HTERT RPE-1 (cell line): Measurements from ENCODE around the gene NAGPA.

Source experiments
- in situ Hi-C: fragments of 300-500 bp; cut with MboI; formaldehyde crosslinking; loops from 4 replicates; pipeline ENCODE4 v1.14.3; 2020; ENCODE audit warnings: low sequenced_read_pairs

Gene NAGPA

DNA sequence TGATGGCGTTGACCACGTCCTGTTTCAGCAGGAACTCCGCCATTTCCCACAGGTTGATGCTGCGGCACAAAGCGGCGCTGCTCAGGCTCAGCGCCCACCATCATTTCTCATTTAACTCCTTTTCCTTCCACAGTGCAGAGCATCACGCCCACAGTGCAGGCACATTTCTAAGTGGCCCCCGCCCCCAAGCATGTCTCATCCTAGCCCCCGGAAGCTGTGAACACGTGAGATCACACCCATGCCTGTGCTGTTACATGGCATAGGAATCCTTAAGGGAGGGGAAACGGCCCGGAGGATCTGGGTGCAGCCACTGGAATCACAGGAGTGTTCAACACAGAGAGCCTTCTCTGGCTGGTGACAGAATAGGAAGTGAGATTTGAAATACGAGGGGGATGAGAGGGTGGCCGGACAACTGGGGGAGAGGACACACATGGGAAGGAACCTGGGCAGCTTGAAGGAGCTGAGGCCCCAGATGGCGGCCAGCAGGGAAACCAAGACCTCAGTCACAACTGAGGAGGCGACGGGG, 4.7 kb downstream of the NAGPA start:
- in situ Hi-C loops, result no loop called here

DNA sequence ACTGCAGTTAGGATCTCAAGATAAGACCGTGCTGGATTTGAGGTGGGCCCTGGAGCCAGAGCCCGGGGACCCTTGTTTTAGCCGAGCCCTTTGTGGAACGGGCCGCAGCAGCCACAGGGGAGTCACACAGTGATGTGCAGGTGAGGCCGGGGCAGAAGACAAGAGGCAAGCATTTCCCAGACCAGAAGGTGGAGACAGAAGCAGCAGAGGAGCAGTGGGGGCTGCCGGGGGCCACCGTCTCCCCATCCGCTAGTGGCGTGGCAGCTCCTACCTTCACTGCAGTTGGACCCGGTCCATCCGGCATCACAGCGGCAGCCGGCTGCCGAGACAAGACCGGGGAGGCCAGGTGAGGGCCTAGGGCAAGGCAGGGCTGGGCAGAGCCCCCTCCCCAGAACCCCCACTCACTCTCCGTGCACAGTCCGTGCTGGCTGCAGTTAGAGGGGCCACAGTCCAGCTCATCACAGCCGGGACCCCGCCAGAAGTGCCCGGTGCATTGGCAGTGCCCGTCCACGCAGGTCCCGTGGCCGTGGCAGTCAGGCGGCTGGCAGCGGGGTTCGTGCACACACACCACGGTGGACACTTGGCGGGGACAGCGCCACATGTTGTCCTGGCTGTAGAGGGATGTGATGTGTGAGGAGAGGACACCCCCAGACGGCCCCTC, 6.0 kb downstream of the NAGPA start:
- in situ Hi-C loops, result no loop called here

DNA sequence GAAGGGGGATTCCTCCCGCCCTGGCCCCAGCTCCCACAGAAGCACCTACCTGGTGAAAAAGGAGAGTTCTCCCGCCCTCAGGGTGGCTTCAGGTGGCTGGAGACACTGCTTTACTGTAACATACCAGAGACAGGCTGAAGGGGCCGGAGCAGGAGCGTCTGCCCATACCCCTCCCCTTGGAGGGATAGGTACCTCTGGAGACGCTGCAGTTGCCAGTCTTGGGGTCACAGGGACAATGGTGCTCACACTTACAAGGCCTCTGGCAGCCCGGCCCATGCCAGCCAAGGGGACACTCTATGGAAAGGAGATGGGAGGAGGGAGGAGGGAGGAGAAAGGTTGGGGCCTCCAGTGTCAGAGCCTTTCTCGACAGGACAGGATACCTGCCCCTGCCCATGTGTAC, 6.6 kb downstream of the NAGPA start:
- in situ Hi-C loops, result no loop called here

DNA sequence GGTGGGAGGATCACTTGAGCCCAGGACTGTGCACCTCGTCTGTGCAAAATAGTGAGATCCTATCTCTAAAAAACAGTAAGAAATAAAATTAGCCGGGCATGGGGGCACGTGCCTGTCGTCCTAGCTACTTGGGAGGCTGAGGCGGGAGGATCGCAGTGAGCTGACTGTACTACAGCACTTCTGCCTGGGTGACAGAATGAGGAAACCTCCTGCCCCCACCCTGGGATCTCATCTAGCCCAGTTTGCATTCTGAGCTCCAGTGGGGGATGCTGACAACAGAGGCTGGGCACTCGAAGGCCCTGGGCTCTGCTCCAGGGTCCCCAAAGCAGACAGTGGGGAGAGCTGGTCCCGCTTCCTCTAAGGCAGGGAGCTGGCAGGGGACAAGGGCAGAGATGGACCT, 7.1 kb downstream of the NAGPA start:
- in situ Hi-C loops, result no loop called here

DNA sequence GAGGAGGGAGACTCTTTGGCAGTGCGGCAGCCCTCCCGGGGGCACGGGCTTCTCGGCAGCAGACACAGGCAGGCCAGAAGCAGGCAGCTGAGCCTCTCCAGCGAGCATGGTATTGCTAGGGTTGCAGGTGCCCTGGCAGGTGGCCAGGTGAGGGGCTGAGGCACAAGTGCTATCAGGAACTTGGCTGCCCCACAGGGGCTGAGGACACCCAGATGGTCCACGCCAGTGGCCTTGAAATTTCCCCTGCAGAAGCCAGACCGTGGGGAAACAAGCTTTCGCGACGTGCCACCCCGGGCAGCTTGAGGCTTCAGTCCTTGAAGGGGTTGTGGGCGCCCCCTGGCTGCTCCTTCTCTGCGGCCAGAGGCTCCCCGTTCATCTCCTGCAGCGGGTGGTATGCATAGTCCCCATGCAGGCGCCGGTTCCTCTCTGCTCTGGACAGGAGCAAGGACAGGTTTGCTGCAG, 8.5 kb downstream of the NAGPA start:
- in situ Hi-C loops, result no loop called here

DNA sequence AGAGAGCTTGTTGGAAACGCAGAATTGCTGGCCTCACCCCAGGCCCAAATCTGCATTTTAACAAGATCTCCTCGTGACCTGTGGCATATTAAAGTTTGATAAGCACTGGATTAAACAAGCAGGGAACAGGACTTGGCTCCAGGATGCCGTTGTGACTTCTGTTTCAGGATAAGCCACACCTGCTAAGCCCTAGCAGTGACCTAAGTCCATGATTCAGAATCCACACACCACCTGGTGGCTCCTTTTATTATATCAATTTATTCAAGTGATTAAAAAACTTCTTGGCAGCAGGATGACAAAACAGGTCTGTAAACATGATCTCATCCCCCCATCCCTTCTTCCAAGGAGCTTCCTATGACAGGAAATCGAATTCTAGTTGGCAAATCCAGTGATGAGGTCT, 9.1 kb downstream of the NAGPA start:
- in situ Hi-C loops, result no loop called here

DNA sequence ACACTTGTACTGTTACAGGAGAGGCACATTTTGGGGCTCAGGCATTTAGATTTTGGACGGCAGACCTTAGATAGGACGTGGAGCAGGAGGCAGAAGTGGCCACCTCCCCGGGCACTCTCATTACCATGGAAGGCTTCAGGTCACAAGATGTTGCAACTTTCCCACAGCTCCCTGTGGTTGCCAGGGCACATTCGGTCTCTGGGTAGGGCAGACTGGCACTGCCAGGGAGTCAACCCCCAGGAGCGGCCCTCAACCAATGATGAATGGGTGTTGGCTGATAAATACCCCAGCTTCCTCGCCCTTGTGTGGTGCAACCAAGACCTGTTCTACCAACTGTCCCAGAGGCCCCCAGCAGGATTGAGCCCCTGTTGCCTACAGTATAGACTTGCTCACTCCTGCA, 11.2 kb downstream of the NAGPA start:
- in situ Hi-C loops, result no loop called here

DNA sequence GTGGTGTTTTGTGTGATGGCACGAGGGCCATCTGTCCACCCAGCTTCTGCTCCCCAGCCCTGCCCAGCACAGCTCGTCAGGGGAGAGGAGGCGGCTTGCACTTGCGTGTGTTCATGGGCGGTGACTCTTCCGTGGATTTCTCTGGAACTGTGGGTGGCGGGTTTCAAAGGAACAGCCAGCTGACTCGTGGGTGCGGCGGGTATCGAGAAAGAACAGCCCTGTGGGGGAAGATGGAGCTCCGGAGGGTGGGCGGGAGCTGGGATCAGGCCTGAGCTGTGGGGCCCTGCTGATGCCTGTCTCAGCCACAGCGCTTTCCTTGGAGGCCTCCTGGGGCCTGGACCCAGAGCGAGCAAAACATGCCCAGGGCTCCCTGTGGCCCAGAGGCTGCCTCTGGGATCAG, 13.2 kb downstream of the NAGPA start:
- in situ Hi-C loops, result no loop called here

DNA sequence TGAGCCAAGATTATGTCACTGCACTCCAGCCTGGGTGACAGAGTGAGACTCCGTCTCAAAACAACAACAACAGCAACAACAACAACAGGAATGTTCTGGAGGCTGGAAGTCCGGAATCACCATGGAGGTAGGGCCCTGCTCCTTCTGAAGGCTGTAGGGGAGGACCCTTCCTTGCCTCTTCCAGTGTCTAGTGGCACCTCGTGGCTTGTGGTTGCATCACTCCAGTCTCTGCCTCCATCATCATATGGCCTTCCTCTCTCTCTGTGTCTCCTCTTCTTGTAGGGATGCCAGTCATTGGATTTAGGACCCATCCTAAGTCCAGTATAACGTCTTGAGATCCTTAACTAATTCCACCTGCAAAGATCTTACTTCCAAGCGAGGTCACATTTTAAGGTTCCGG, 14.0 kb downstream of the NAGPA start:
- in situ Hi-C loops, result no loop called here

DNA sequence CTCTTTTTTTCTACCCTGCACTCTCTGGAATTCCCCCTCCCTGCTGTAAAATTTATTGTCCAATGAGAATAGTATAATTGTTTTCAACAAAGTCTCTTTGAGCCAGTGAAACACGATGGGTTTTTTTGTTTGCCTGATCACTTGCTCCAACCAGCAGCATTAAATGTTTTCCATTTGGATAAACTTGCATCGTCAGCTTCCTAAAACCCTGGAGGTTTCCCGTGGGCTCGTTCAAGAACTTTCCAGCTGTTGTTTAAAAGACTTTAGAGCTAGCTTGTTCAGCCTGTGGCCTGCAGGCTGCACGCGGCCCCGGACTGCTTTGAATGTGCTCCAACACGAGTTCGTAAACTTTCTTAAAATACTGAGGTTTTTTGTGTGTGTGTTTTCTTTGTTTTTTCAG, 14.9 kb downstream of the NAGPA start:
- in situ Hi-C loops, result no loop called here

DNA sequence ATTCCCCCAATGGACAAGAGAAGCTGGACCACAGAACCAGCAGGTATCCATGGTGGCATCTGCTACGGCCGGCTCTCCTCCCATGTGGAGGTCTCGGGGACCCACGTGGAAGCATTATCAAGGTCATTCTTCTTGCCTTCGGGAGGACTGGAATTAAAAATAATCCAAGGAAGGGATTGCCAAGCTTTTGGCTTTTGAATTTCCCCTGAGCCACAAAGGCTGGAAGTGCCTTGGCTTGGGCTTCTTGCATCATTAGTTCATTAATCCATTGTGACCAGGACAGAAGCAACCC, 16.1 kb downstream of the NAGPA start:
- in situ Hi-C loops, result no loop called here

DNA sequence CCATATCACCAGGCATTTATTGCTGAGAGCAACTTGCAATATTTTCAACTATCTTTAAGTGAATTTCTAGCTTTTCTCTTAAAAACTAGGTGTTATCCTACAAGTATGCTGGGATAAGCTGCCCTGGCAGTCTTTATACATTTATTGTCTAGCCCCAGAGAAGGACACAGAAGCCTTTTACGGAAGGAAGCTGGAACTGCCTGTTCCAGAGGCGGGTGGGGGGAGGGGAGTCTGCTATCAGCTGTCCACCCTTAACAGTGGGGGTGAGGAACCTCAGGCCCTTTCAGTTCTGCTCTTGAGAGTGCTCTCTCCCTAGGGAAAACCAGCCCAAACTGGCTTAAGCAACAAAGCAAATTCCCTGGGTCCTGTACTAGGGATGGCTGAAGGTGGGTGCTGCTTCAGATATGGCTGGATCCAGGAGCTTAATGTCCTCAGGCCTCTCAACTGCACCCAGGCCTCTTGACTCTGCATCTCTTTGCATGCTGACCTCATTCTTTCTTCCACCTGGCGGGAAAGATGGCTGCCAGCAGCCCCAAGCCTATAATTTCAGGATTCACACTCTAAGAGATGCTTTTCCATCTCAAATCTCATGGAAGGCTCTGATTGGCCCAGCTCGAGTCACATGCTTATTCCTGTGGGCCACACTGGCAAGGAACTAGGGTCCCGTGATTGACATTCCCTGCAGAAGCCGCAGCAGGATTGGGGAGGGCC, 16.6 kb downstream of the NAGPA start:
- in situ Hi-C loops, result no loop called here

DNA sequence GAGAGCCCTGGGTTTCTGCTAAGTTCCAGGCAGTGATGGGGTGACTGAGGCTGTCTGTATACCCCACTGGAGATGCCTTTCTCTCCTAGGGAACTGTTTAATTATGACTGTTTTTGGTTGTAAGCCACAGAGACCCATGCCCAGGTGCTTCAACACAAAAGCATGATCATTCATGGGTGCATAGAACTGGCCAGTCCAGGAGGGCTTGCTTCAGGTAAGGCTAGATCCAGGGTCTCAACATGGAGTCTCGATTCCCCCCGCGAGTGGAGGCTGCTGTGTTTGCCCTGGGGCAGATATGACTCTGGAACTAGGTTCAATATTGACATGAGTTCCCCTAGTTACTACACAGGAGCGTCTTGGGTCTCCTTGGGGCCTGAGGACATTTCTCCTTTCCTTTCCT, 17.8 kb downstream of the NAGPA start:
- in situ Hi-C loops, result no loop called here

DNA sequence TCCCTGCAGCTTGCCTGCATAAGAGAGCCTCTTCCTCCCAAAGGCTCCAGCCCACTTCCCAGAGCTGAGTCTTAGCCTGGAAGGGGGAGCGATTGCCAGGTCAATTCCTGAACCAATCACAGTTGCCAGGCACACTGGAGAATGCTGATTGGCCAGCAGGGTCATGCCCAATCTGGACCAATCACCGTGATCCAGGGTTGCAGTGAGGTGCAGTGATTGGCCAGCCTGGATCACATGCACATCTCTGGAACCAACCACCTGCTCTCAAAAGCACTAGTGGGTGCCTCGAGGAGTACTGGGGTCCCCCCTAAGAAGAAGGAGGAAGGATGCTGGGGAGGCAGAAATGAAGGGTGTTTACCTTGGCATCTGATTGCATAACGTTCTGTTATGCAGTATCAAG, 18.4 kb downstream of the NAGPA start:
- in situ Hi-C loops, result no loop called here

DNA sequence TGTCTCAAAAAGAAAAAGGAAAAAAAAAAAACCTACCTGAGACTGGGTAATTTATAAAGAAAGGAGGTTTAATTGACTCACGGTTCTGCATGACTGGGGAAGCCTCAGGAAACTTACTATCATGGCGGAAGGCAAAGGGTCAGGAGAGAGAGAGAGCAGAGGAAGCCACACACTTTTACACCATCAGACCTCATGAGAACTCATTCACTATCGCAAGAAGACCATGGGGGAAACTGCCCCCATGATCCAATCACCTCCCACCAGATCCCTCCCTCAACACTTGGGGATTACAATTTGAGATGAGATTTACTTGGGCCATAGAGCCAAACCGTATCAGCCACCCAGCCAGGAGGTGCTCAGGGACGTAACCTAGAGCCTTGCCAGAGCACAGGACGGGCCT, 20.8 kb downstream of the NAGPA start:
- in situ Hi-C loops, result no loop called here

DNA sequence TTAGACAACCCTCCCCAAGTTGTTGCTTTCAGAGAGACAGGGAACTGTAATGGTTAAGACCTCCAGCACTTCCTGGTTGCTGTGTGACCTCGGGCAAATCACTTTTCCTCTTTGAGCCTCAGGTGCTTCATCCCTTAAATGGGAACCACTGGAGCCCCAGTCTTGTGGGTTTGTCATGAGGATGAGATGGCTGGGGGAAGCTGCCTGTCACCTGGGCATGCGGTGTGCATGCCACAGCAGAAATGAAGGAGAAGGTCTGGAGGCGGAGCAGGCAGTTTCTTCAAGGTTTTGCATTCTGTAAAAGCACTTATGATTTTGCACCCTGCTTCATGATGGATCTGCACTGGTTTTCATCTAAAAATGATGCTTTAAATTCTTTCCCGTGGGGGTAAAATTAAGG, 22.1 kb downstream of the NAGPA start:
- in situ Hi-C loops, result no loop called here

DNA sequence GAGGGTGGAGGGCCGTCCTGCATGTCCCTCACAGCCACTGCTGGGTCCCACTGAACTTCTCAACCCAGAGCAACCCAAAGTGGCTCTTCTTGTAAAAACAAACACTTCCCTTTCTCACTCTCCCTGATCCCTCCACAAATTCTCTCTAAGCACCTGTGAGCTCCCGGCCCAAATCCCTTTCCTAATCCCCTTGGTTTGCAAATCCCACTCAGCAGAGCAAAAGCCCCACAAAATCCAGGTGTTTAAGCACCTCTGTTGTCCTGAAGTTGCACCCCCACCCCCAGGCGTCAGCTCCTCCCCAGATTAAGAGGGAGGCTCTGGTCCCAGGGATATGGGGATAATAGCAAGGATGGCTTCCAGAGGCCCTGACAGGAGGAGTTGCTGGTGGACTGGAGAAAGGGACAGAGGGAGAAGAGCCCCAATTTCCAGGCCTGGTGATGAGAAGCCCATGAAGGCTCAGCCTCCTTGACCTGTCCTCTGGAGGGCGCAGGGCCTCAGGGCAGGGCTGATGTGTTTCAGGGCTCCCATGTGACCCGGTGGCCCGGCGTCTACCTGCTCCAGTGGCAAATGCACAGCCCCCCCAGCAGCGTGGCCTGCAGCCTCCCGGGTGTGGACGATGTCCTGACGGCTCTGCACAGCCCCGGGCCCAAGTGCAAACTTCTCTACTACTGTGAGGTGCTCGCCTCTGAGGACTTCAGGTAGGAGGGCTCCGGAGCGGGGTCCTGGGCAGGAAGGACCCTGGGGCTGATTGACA, 23.0 kb downstream of the NAGPA start:
- in situ Hi-C loops, result no loop called here

DNA sequence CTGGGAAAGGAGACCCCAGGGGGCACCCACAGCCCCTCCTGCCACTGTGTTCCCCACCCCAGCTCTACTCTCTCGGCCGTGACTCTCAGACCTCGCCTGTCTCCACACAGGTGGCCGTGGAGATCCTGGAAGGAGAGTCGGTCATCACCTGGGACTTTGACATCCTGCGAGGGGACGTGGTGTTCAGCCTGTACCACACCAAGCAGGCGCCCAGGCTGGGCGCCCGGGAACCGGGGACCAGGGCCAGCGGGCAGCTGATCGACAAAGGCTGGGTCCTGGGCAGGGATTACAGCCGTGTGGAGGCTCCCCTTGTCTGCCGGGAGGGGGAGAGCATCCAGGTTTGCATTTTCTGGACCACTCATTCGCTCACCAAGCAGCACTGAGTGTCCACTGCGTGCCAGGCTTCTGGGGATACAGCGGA, 25.4 kb downstream of the NAGPA start:
- in situ Hi-C loops, result no loop called here

DNA sequence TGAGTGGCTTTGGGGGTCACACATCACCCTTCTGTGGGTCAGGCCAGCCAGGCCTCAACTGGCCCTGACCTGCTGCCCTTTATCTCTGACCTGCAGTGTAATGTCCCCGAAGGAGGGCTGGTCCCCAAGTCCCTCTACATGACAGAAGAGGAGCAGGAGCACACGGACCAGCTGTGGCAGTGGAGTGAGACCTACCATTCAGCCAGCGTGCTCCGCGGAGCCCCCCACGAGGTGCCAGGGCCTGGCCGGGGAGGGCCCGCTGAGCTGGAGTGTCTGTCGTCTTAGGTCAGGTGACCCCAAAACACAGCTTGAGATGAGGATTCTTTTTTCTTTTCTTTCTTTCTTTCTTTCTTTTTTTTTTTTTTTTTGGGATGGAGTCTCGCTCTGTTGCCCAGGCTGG, 26.5 kb downstream of the NAGPA start:
- in situ Hi-C loops, result no loop called here

DNA sequence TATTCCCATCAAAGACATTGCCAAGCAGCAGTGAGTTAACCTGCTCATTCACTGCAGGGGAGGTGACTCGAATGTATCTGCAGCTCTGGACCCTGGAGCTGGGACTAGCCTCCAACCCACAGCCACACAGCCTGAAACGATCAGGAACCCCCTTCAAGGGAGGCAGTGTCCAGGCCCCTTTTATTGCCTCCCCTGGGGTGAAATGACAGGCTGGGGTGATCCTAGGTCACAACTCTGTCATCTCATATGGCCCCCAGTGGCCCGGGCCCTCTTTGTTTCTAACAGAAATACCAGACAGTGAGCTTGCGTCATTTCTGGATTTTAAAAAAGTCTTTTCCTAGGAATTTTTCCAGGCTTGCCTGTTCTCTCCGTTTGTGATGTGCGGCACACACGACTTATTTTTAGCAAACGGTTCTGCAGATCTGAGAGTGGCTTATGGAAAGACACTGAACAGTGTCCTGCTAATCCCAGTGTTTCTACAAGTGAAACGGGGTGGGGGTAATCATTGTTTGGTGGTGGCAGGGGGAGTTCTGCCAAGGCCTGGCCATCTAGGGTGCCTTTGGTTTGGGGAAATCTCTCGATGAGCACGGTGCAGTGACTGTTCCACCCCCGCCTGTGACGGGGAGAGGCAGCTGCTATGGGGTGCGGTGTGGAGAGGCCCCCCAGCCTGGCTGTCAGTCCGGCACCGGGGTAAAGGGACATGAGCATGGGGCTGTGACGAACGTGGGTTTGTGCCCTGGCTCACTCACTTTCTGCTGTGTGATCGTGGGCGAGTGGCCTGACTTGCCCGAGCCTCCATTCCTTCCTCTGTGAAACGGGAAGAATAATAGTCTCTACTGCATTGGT, 27.2 kb downstream of the NAGPA start:
- in situ Hi-C loops, result no loop called here

DNA sequence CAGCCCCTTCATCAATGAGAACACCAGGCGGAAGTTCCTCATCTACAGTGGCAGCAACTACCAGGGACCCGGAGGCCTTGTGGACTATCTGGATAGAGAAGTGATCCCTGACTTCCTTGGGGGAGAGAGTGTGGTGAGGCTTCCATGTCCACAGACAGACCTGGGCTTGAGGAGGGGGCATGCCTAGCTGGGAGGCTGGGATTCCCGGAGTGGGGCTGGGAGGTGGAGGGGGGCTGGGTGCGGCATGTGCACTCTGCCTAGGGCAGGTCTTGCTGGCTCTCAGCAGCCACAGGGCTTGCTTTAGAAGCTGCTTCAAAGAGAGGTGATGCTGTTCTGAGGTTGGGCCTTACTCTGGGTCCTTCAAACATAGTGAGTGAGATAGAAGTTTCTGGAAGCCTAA, 27.8 kb downstream of the NAGPA start:
- in situ Hi-C loops, result no loop called here
